Vagina (tissue), 2 donors: ENCODE measurements around the gene GPR55.

Source experiments
- POLR2A ChIP-seq, 2 donors: fragments of 450-650 bp; IDR thresholded peaks; one replicate each; pipeline ENCODE4 v1.6.1; 2017; ENCODE audit warnings: antibody characterized with exemption in 2 of 2, mild to moderate bottlenecking in 2 of 2, moderate library complexity in 2 of 2
- POLR2AphosphoS5 ChIP-seq, 2 donors: sonication (generic); formaldehyde crosslinking; IDR thresholded peaks; one replicate each; pipeline ENCODE4 v1.9.0; 2017; ENCODE audit warnings: antibody characterized with exemption in 2 of 2, mild to moderate bottlenecking in 2 of 2, low read depth in 1 of 2; ENCODE audit not compliant: insufficient read depth in 1 of 2
- TF ChIP-seq, protein P1 (sequence below), 3 experiments: fragments of 450-650 bp in 2 of 3; fragments of 200-600 bp in 1 of 3; sonication (generic) in 1 of 3; IDR thresholded peaks; one replicate each; pipeline ENCODE4 v1.5.1; 2017 to 2019; ENCODE audit warnings: antibody characterized with exemption in 3 of 3, mild to moderate bottlenecking in 2 of 3, moderate library complexity in 2 of 3

- TF ChIP-seq, protein P1, sequence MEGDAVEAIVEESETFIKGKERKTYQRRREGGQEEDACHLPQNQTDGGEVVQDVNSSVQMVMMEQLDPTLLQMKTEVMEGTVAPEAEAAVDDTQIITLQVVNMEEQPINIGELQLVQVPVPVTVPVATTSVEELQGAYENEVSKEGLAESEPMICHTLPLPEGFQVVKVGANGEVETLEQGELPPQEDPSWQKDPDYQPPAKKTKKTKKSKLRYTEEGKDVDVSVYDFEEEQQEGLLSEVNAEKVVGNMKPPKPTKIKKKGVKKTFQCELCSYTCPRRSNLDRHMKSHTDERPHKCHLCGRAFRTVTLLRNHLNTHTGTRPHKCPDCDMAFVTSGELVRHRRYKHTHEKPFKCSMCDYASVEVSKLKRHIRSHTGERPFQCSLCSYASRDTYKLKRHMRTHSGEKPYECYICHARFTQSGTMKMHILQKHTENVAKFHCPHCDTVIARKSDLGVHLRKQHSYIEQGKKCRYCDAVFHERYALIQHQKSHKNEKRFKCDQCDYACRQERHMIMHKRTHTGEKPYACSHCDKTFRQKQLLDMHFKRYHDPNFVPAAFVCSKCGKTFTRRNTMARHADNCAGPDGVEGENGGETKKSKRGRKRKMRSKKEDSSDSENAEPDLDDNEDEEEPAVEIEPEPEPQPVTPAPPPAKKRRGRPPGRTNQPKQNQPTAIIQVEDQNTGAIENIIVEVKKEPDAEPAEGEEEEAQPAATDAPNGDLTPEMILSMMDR (IDR thresholded peaks at IDR 0.05), result no peak
- TF ChIP-seq POLR2A (IDR thresholded peaks at IDR 0.05), result no peak
- TF ChIP-seq POLR2AphosphoS5 (IDR thresholded peaks at IDR 0.05; ENCODE audit: insufficient read depth in 1 of 2, low read depth in 1 of 2), result no peak
These were observed 44.0 kb upstream of the GPR55 start for GRCh38 chr2:230968921-230969658.
